CD4-positive, CD25-positive, alpha-beta regulatory T cell (primary cell): Measurements from ENCODE around the gene TSEN15. TPM values are rescaled to one million over a fixed set of nuclear protein-coding genes. Genes with fewer than 3 reads are reported as not detected.
"Not testable (repeated sequence)": the region's sequence is repeated elsewhere in the genome, so short reads cannot be mapped to it uniquely, and the experiment has no call there.

ENCODE experiments used
- ATAC-seq, 2 donors: fragments of 150-1000 bp; cut with Tn5 transposase; one replicate each; pipeline ENCODE4 v1.10.0; 2021; ENCODE audit warnings: low read depth in 2 of 2, moderate number of reproducible peaks in 2 of 2, moderate library complexity in 1 of 2
- DNase-seq, 3 donors: peaks; one replicate each; pipeline versions ENCODE4 v3.0.0 to v3.0.0-alpha.2; 2012 to 2022; ENCODE audit warnings: mixed read lengths in 1 of 3
- H3K27ac ChIP-seq: one replicate; pipeline ENCODE4 v1.7.0; 2013; ENCODE audit warnings: mild to moderate bottlenecking, low read length; ENCODE audit not compliant: insufficient read depth, poor library complexity, severe bottlenecking
- H3K27me3 ChIP-seq: one replicate; pipeline ENCODE4 v1.7.0; 2013; ENCODE audit warnings: low read length; ENCODE audit not compliant: control insufficient read depth, insufficient read depth
- H3K36me3 ChIP-seq: one replicate; pipeline ENCODE4 v1.7.0; 2013; ENCODE audit warnings: mild to moderate bottlenecking, low read length, moderate library complexity; ENCODE audit not compliant: control insufficient read depth, insufficient read depth
- H3K4me1 ChIP-seq: 2 replicates; pipeline ENCODE4 v1.7.0; 2013; ENCODE audit warnings: mild to moderate bottlenecking, low read length; ENCODE audit not compliant: insufficient read depth, control insufficient read depth, poor library complexity, severe bottlenecking
- H3K4me3 ChIP-seq: one replicate; pipeline ENCODE4 v1.7.0; 2013; ENCODE audit warnings: low read depth, mild to moderate bottlenecking, low read length, moderate library complexity
- H3K9me3 ChIP-seq, 2 experiments: 1 replicate in 1 of 2; 2 replicates in 1 of 2; pipeline ENCODE4 v1.7.0; 2013; ENCODE audit warnings: low read length in 2 of 2, mild to moderate bottlenecking in 1 of 2, moderate library complexity in 1 of 2; ENCODE audit not compliant: control insufficient read depth in 2 of 2
- H3K27ac Mint-ChIP-seq, 3 donors: one replicate each; pipeline ENCODE4 v1.8.0; 2020 to 2022; ENCODE audit warnings: mild to moderate bottlenecking in 3 of 3, mixed read lengths in 3 of 3, moderate library complexity in 2 of 3
- H3K27me3 Mint-ChIP-seq: one replicate; pipeline ENCODE4 v1.8.0; 2022; ENCODE audit warnings: mild to moderate bottlenecking, mixed read lengths
- H3K36me3 Mint-ChIP-seq: one replicate; pipeline ENCODE4 v1.8.0; 2020; ENCODE audit warnings: mixed read lengths
- H3K4me1 Mint-ChIP-seq, 4 donors: one replicate each; pipeline ENCODE4 v1.8.0; 2020 to 2022; ENCODE audit warnings: mixed read lengths in 4 of 4, mild to moderate bottlenecking in 1 of 4
- H3K4me3 Mint-ChIP-seq, 4 donors: one replicate each; pipeline ENCODE4 v1.8.0; 2020 to 2022; ENCODE audit warnings: mild to moderate bottlenecking in 4 of 4, mixed read lengths in 4 of 4, moderate library complexity in 3 of 4
- H3K9me3 Mint-ChIP-seq, 7 donors: one replicate each; pipeline ENCODE4 v1.8.0; 2020 to 2022; ENCODE audit warnings: mixed read lengths in 7 of 7, mild to moderate bottlenecking in 3 of 7, moderate library complexity in 2 of 7
- polyA plus RNA-seq, 4 donors: library from polyadenylated mRNA; unstranded; fragments of 300-500 nt; fragmentation: Illumina TruSeq; gene quantifications; one replicate each; pipeline ENCODE4 v1.2.3, GENCODE V29; 2021
- total RNA-seq: library from RNA; stranded (reverse); gene quantifications from one replicate; pipeline ENCODE4 v1.2.3, GENCODE V29; 2022

The TSEN15 gene
- total and polyA plus RNA-seq, 5 donors from 2014 or later: 24.0 to 65.3 (median 47.5) TPM

GRCh38 chr1:184093071-184093470, 41.5 kb downstream of the TSEN15 start:
- H3K27me3 ChIP-seq: no peaks in the 10 kb centered on the region
- H3K4me3 ChIP-seq: no peak overlapping the region
- H3K4me1 ChIP-seq: no peaks in the 10 kb centered on the region
- Mint-ChIP-seq H3K4me3 (no peak overlapping the region), H3K27me3 (no peaks in the 10 kb centered on the region), H3K4me1 (no peaks in the 10 kb centered on the region), H3K9me3 (no peaks in the 10 kb centered on the region), H3K36me3 (peaks cover 17% of the 10 kb centered on the region), H3K27ac (peak overlapping the region in 1 of 3 donors; percentile 4)
- no peaks in the 10 kb centered on the region for H3K36me3 ChIP-seq
- no peaks in the 10 kb centered on the region for H3K9me3 ChIP-seq
- no peak overlapping the region for H3K27ac ChIP-seq
- ATAC-seq (no peak), DNase-seq (no peak)

DNA sequence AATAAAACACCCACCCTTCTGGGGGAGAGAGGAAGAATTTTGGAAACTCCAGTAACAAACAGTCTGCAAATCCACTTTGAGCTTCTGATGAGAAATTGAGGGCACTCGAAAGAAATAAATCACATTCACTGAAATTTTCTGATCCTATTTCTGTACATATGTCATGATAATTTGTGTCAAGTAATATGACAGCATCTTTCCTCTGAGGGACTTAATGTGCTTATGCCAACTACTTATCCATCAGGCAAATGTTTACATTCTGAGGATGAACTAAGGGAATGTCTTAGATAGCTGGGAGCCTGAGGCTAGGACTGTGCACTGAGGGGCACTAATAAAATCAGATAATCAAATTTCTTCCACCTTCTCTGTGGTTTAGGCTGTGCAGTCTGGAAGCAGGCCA, 44.5 kb downstream of the TSEN15 start:
- Histone ChIP-seq H3K4me3 (no peak overlapping the region), H3K4me1 (no peaks in the 10 kb centered on the region), H3K27me3 (no peaks in the 10 kb centered on the region), H3K9me3 (no peaks in the 10 kb centered on the region), H3K27ac (no peak overlapping the region), H3K36me3 (no peaks in the 10 kb centered on the region)
- Mint-ChIP-seq H3K36me3 (peaks cover 17% of the 10 kb centered on the region), H3K4me3 (no peak overlapping the region), H3K27me3 (no peaks in the 10 kb centered on the region), H3K27ac (no peak overlapping the region), H3K4me1 (no peaks in the 10 kb centered on the region), H3K9me3 (peaks cover 0 to 4% (median 0%) of the 10 kb centered on the region in 7 donors)
- ATAC-seq: no peak
- DNase-seq: no peak

DNA sequence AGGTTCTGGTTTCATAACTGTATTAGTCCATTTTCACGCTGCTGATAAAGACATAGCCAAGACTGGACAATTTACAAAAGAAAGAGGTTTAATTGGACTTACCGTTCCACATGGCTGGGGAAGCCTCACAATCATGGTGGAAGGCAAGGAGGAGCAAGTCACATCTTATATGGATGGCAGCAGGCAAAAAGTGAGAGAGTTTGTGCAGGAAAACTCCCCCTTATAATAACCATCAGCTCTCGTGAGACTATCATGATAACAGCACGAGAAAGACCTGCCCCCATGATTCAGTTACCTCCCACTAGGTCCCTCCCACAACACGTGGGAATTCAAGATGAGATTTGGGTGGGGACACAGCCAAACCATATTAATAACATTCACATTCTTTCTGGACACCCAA, 45.0 kb downstream of the TSEN15 start:
- peaks cover 17% of the 10 kb centered on the region for H3K36me3 Mint-ChIP-seq
- not testable (repeated sequence) for H3K9me3 Mint-ChIP-seq, H3K4me1 Mint-ChIP-seq, H3K4me1 ChIP-seq, H3K27me3 ChIP-seq, DNase-seq, ATAC-seq, H3K4me3 ChIP-seq, H3K9me3 ChIP-seq, H3K4me3 Mint-ChIP-seq, H3K27me3 Mint-ChIP-seq, H3K27ac Mint-ChIP-seq, H3K27ac ChIP-seq, H3K36me3 ChIP-seq

DNA sequence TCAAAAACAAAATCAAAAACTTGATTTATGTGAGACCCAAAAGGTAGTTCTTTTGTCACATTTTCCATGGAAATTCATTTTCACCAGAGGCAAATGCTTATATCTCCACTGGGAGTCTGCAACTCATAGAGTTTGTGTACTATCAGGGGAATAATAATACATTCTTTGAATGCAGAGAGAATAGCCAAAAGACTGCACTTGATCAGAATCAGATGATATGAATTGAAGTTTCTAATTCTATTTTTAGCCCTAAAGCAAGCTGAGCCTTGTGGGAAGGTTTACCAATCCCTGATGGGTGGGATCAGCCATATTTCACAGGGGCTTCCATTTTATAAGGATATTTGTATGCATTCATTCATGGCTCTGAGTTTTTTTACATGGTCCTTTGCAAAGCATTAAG, 49.6 kb downstream of the TSEN15 start:
- no peaks in the 10 kb centered on the region for H3K9me3 ChIP-seq
- Mint-ChIP-seq H3K9me3 (peaks cover 0 to 15% (median 5%) of the 10 kb centered on the region in 7 donors), H3K4me3 (no peak overlapping the region), H3K36me3 (peaks cover 22% of the 10 kb centered on the region), H3K27ac (no peak overlapping the region), H3K4me1 (no peaks in the 10 kb centered on the region), H3K27me3 (no peaks in the 10 kb centered on the region)
- no peak overlapping the region for H3K4me3 ChIP-seq
- DNase-seq (no peak), ATAC-seq (no peak)
- no peak overlapping the region for H3K27ac ChIP-seq
- H3K27me3 ChIP-seq: no peaks in the 10 kb centered on the region
- no peaks in the 10 kb centered on the region for H3K36me3 ChIP-seq
- no peaks in the 10 kb centered on the region for H3K4me1 ChIP-seq

- Histone ChIP-seq H3K4me3 (no peak overlapping the region), H3K27me3 (no peaks in the 10 kb centered on the region), H3K27ac (no peak overlapping the region), H3K36me3 (no peaks in the 10 kb centered on the region), H3K9me3 (peaks cover 2 to 3% of the 10 kb centered on the region in 2 experiments), H3K4me1 (no peaks in the 10 kb centered on the region)
- DNase-seq (no peak), ATAC-seq (no peak)
- no peaks in the 10 kb centered on the region for H3K4me1 Mint-ChIP-seq
- H3K27me3 Mint-ChIP-seq: no peaks in the 10 kb centered on the region
- no peak overlapping the region for H3K4me3 Mint-ChIP-seq
- H3K9me3 Mint-ChIP-seq: peaks cover 3 to 19% (median 6%) of the 10 kb centered on the region in 7 donors
- peaks cover 20% of the 10 kb centered on the region for H3K36me3 Mint-ChIP-seq
- no peak overlapping the region for H3K27ac Mint-ChIP-seq
These were observed 50.0 kb downstream of the TSEN15 start for GRCh38 chr1:184101571-184101970.

DNA sequence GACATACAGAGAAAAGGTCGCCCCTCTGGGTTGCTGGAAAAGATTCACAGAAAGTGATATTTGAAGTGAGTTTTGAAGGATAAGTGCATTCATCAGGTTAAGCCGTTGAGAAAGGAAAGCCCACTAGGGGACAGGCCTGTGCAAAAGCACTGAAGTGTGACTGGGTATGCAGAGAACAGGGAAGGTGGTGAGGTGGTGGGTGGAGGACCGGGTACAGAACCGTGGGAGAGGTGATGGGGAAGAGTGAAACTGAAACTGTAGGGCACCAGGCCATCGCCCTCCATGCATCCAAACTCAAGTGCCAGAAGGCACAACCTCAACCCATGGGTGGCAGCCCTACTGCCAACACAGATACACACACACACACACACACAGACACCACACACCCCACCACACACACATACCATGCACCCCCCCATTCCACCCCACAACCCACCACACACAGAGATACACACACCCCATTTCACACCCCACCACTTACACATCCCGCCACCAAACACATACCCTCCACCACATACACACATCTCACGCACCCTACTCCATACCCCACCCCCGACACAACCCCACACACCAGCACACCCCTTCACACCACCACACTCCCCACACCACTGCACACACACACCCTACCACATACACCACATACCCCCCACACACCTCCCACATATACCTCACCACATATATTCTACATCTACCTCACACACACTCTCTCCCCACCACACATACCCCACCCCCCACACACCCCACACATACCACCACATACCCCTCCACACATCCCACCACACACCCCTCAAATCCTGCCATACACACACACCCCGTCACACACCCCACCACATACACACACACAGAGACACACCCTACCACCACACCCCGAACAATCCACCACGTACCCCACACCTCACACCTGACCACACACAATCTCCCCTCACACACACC, 59.0 kb downstream of the TSEN15 start:
- ATAC-seq (no peak), DNase-seq (peak in 1 of 3 donors; percentile 16)
- peaks cover 1 to 25% (median 10%) of the 10 kb centered on the region in 7 donors for H3K9me3 Mint-ChIP-seq
- no peaks in the 10 kb centered on the region for H3K4me1 ChIP-seq
- H3K4me3 Mint-ChIP-seq: no peak overlapping the region
- H3K27ac ChIP-seq: no peak overlapping the region
- no peak overlapping the region for H3K4me3 ChIP-seq
- peaks cover 0 to 3% (median 1%) of the 10 kb centered on the region in 4 donors for H3K4me1 Mint-ChIP-seq
- H3K36me3 Mint-ChIP-seq: peaks cover 7% of the 10 kb centered on the region
- no peaks in the 10 kb centered on the region for H3K27me3 ChIP-seq
- no peaks in the 10 kb centered on the region for H3K27me3 Mint-ChIP-seq
- H3K27ac Mint-ChIP-seq: peak overlapping the region in 2 of 3 donors; percentile 32 to 38
- H3K36me3 ChIP-seq: no peaks in the 10 kb centered on the region
- peaks cover 3 to 6% of the 10 kb centered on the region in 2 experiments for H3K9me3 ChIP-seq

GRCh38 chr1:184112176-184112948, 60.8 kb downstream of the TSEN15 start:
- H3K4me1 Mint-ChIP-seq: peaks cover 0 to 3% (median 1%) of the 10 kb centered on the region in 4 donors

More at GRCh38 chr1:184112176-184112948, 60.8 kb downstream of the TSEN15 start:
- H3K27me3 Mint-ChIP-seq: no peaks in the 10 kb centered on the region
- ATAC-seq (no peak), DNase-seq (no peak)
- H3K27ac Mint-ChIP-seq: no peak overlapping the region
- no peaks in the 10 kb centered on the region for H3K27me3 ChIP-seq
- H3K4me1 ChIP-seq: no peaks in the 10 kb centered on the region
- H3K4me3 ChIP-seq: no peak overlapping the region
- H3K9me3 ChIP-seq: no peaks in the 10 kb centered on the region
- no peak overlapping the region for H3K4me3 Mint-ChIP-seq
- H3K27ac ChIP-seq: no peak overlapping the region
- peaks cover 0 to 8% (median 2%) of the 10 kb centered on the region in 7 donors for H3K9me3 Mint-ChIP-seq
- no peaks in the 10 kb centered on the region for H3K36me3 ChIP-seq
- H3K36me3 Mint-ChIP-seq: no peaks in the 10 kb centered on the region
